CD4-positive, alpha-beta memory T cell (primary cell): ENCODE results near the gene ABCA10. TPM values are rescaled to one million over a fixed set of nuclear protein-coding genes. Genes with fewer than 3 reads are reported as not detected.

Experiments
- CTCF ChIA-PET: fragments of 350-600 bp; sonication (Branson Sonifier 250); formaldehyde crosslinking; loops from one replicate; lab custom pipeline; 2021; ENCODE audit warnings: inconsistent platforms; ENCODE audit not compliant: partially characterized antibody; lab: Charles Lee
- POLR2A ChIA-PET: fragments of 350-600 bp; sonication (Branson Sonifier 250); formaldehyde crosslinking; loops from one replicate; lab custom pipeline; 2021; ENCODE audit not compliant: partially characterized antibody; lab: Charles Lee
- DNase-seq, 5 donors: peaks; one replicate each; pipeline versions ENCODE4 v3.0.0 to v3.0.0-alpha.2; 2020 to 2022; ENCODE audit warnings: mixed read lengths in 1 of 5
- H3K27ac ChIP-seq: one replicate; pipeline ENCODE4 v1.7.0; 2013; ENCODE audit warnings: low read depth, low read length
- H3K27me3 ChIP-seq: 2 replicates; pipeline ENCODE4 v1.7.0; 2013; ENCODE audit warnings: mild to moderate bottlenecking, low read length, moderate library complexity; ENCODE audit not compliant: insufficient read depth
- H3K36me3 ChIP-seq: 2 replicates; pipeline ENCODE4 v1.7.0; 2013; ENCODE audit warnings: mild to moderate bottlenecking, low read length, moderate library complexity; ENCODE audit not compliant: insufficient read depth
- H3K4me1 ChIP-seq: 2 replicates; pipeline ENCODE4 v1.7.0; 2013; ENCODE audit warnings: mild to moderate bottlenecking, low read length, moderate library complexity; ENCODE audit not compliant: insufficient read depth
- H3K4me3 ChIP-seq, 2 donors: one replicate each; pipeline ENCODE4 v1.7.0; 2013; ENCODE audit warnings: low read length in 2 of 2, mild to moderate bottlenecking in 1 of 2
- H3K9me3 ChIP-seq, 2 donors: one replicate each; pipeline ENCODE4 v1.7.0; 2013; ENCODE audit warnings: low read length in 2 of 2, control low read depth in 1 of 2; ENCODE audit not compliant: control insufficient read depth in 1 of 2
- H3K27ac Mint-ChIP-seq, 7 donors: one replicate each; pipeline ENCODE4 v1.8.0; 2020 to 2021; ENCODE audit warnings: mixed read lengths in 7 of 7, mild to moderate bottlenecking in 6 of 7, inconsistent platforms in 3 of 7, moderate library complexity in 3 of 7
- H3K27me3 Mint-ChIP-seq, 2 donors: one replicate each; pipeline ENCODE4 v1.8.0; 2020 to 2021; ENCODE audit warnings: mixed read lengths in 2 of 2
- H3K36me3 Mint-ChIP-seq, 2 donors: one replicate each; pipeline ENCODE4 v1.8.0; 2020 to 2021; ENCODE audit warnings: mixed read lengths in 2 of 2, inconsistent platforms in 1 of 2, mild to moderate bottlenecking in 1 of 2
- H3K4me1 Mint-ChIP-seq, 4 donors: one replicate each; pipeline ENCODE4 v1.8.0; 2020 to 2021; ENCODE audit warnings: mixed read lengths in 4 of 4, mild to moderate bottlenecking in 1 of 4
- H3K4me3 Mint-ChIP-seq, 8 donors: one replicate each; pipeline ENCODE4 v1.8.0; 2020 to 2021; ENCODE audit warnings: mixed read lengths in 8 of 8, mild to moderate bottlenecking in 7 of 8, moderate library complexity in 6 of 8, inconsistent platforms in 3 of 8
- H3K9me3 Mint-ChIP-seq, 8 donors: one replicate each; pipeline ENCODE4 v1.8.0; 2020 to 2021; ENCODE audit warnings: mixed read lengths in 8 of 8, mild to moderate bottlenecking in 5 of 8, inconsistent platforms in 3 of 8, moderate library complexity in 1 of 8
- intact Hi-C: fragments of 100-400 bp; cut with micrococcal nuclease; formaldehyde crosslinking; loops from one replicate; pipeline ENCODE4 v1.15.1; 2023
- polyA plus RNA-seq, 2 donors: library from polyadenylated mRNA; unstranded; fragments of 300-500 nt; fragmentation: Illumina TruSeq; gene quantifications; one replicate each; pipeline ENCODE4 v1.2.3, GENCODE V29; 2021
- total RNA-seq, 2 experiments: library from RNA; stranded (reverse); gene quantifications; one replicate each; pipeline ENCODE4 v1.2.3, GENCODE V29; 2021

The ABCA10 gene
- total and polyA plus RNA-seq, 4 experiments from 2014 or later: 2.1 to 4.6 TPM; not detected in 2

GRCh38 chr17:69130627-69131296 lies 97.9 kb downstream of the ABCA10 start:
- CTCF ChIA-PET: no interaction called here
- intact Hi-C loops: no loop called here
- H3K4me3 ChIP-seq: no peak overlapping the region
- Mint-ChIP-seq H3K4me1 (no peaks in the 10 kb centered on the region), H3K36me3 (peaks cover 3 to 4% of the 10 kb centered on the region in 2 donors), H3K9me3 (peaks cover 0 to 3% (median 0%) of the 10 kb centered on the region in 8 donors), H3K27ac (no peak overlapping the region), H3K4me3 (no peak overlapping the region), H3K27me3 (peaks cover 0 to 3% of the 10 kb centered on the region in 2 donors)
- H3K27me3 ChIP-seq: no peaks in the 10 kb centered on the region
- POLR2A ChIA-PET: no interaction called here
- H3K4me1 ChIP-seq: no peaks in the 10 kb centered on the region
- H3K36me3 ChIP-seq: no peaks in the 10 kb centered on the region
- H3K27ac ChIP-seq: no peak overlapping the region
- no peak for DNase-seq
- H3K9me3 ChIP-seq: no peaks in the 10 kb centered on the region

GRCh38 chr17:69123626-69124025 lies 105.0 kb downstream of the ABCA10 start:
- DNase-seq: no peak
- Histone ChIP-seq H3K27ac (no peak overlapping the region), H3K36me3 (no peaks in the 10 kb centered on the region), H3K27me3 (no peaks in the 10 kb centered on the region), H3K4me1 (no peaks in the 10 kb centered on the region), H3K9me3 (no peaks in the 10 kb centered on the region), H3K4me3 (no peak overlapping the region)
- Mint-ChIP-seq H3K27ac (no peak overlapping the region), H3K36me3 (no peaks in the 10 kb centered on the region), H3K4me1 (no peaks in the 10 kb centered on the region), H3K9me3 (peaks cover 0 to 2% (median 0%) of the 10 kb centered on the region in 8 donors), H3K27me3 (no peaks in the 10 kb centered on the region), H3K4me3 (no peak overlapping the region)
- ChIA-PET CTCF (no interaction called here), POLR2A (no interaction called here)
- intact Hi-C loops: no loop called here

GRCh38 chr17:69122065-69122464 lies 106.6 kb downstream of the ABCA10 start:
- Mint-ChIP-seq H3K27ac (no peak overlapping the region), H3K4me3 (no peak overlapping the region), H3K4me1 (no peaks in the 10 kb centered on the region), H3K36me3 (no peaks in the 10 kb centered on the region), H3K9me3 (peaks cover 0 to 2% (median 0%) of the 10 kb centered on the region in 8 donors), H3K27me3 (no peaks in the 10 kb centered on the region)
- DNase-seq: no peak
- H3K4me1 ChIP-seq: no peaks in the 10 kb centered on the region
- H3K9me3 ChIP-seq: no peaks in the 10 kb centered on the region
- intact Hi-C loops: no loop called here
- POLR2A ChIA-PET: no interaction called here
- H3K27ac ChIP-seq: no peak overlapping the region
- no peaks in the 10 kb centered on the region for H3K36me3 ChIP-seq
- H3K4me3 ChIP-seq: no peak overlapping the region
- CTCF ChIA-PET: no interaction called here
- no peaks in the 10 kb centered on the region for H3K27me3 ChIP-seq

- ChIA-PET POLR2A (no interaction called here), CTCF (no interaction called here)
- no peak for DNase-seq
- no peak overlapping the region for H3K4me3 Mint-ChIP-seq
- no peak overlapping the region for H3K27ac Mint-ChIP-seq
- intact Hi-C loops: no loop called here
- H3K36me3 ChIP-seq: no peaks in the 10 kb centered on the region
- H3K4me1 ChIP-seq: no peaks in the 10 kb centered on the region
- H3K9me3 Mint-ChIP-seq: peaks cover 0 to 2% (median 0%) of the 10 kb centered on the region in 8 donors
- H3K27me3 Mint-ChIP-seq: no peaks in the 10 kb centered on the region
- H3K9me3 ChIP-seq: no peaks in the 10 kb centered on the region
- H3K36me3 Mint-ChIP-seq: no peaks in the 10 kb centered on the region
- H3K4me3 ChIP-seq: no peak overlapping the region
- no peaks in the 10 kb centered on the region for H3K4me1 Mint-ChIP-seq
- H3K27ac ChIP-seq: no peak overlapping the region
- no peaks in the 10 kb centered on the region for H3K27me3 ChIP-seq
Observed at GRCh38 chr17:69117855-69118784, 110.5 kb downstream of the ABCA10 start.

DNA sequence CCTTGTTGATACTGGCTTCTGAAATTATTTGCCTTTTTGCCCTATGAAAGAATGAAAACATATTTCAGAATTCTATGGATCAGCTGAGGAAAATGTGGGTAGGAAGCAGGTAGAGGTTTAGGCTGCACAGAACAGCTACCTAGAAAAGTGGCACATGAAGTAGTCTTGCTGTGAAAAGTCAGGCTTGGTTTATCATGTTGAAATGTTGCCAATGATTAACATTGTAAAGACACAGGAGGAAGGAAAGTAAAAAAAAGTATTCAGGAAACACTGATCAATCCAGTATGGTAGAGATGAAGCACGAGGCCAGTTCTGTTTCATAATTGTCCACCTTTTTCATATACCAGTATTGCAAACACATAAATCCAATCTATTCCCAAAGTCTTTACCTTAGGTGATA lies 116.8 kb downstream of the ABCA10 start:
- Mint-ChIP-seq H3K27ac (no peak overlapping the region), H3K4me1 (peaks cover 0 to 2% (median under 1%) of the 10 kb centered on the region in 4 donors), H3K9me3 (no peaks in the 10 kb centered on the region), H3K27me3 (no peaks in the 10 kb centered on the region), H3K4me3 (no peak overlapping the region), H3K36me3 (no peaks in the 10 kb centered on the region)
- H3K27ac ChIP-seq: no peak overlapping the region
- ChIA-PET CTCF (no interaction called here), POLR2A (no interaction called here)
- no peak for DNase-seq
- no peaks in the 10 kb centered on the region for H3K36me3 ChIP-seq
- intact Hi-C loops: no loop called here
- H3K27me3 ChIP-seq: no peaks in the 10 kb centered on the region
- H3K9me3 ChIP-seq: no peaks in the 10 kb centered on the region
- H3K4me3 ChIP-seq: no peak overlapping the region
- no peaks in the 10 kb centered on the region for H3K4me1 ChIP-seq

DNA sequence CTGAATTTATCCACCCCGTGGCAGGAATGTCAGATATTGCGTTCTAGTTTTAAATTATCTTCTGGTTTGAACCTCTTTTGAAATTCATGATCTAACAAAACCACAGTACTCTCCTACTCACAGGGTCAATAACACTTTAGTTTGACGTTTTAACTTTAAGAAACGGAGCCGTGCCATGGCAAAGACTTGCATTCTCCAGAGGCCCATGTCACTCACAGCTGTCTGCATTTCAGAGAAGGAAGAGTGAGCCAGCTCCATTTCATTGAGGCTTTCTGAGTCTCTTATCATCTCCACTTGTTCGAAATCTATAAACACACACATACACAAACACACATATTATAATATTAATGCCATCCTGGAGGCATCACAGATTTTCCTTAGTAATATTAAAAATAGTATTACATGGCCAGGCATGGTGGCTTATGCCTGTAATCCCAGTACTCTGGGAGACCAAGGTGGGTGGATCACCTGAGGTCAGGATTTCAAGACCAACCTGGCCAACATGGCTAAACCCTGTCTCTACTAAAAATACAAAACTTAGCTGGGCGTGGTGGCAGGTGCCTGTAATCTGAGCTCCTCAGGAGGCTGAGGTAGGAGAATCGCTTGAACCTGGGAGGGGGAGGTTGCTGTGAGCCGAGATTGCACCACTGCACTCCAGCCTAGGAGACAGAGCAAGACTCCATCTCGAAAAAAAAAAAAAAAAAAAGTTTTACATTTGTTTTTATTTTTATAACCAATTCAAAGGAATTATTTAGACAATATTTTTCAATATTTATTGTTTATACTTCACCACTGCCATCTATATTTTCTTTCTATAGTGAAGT lies 122.5 kb downstream of the ABCA10 start:
- no peaks in the 10 kb centered on the region for H3K36me3 ChIP-seq
- CTCF ChIA-PET: no interaction called here
- intact Hi-C loops: no loop called here

More for the DNA sequence above, 122.5 kb downstream of the ABCA10 start:
- no peak overlapping the region for H3K27ac Mint-ChIP-seq
- POLR2A ChIA-PET: no interaction called here
- H3K4me1 ChIP-seq: no peaks in the 10 kb centered on the region
- no peaks in the 10 kb centered on the region for H3K9me3 ChIP-seq
- H3K36me3 Mint-ChIP-seq: no peaks in the 10 kb centered on the region
- H3K4me3 Mint-ChIP-seq: no peak overlapping the region
- no peak for DNase-seq
- no peaks in the 10 kb centered on the region for H3K4me1 Mint-ChIP-seq
- no peak overlapping the region for H3K27ac ChIP-seq
- H3K27me3 Mint-ChIP-seq: no peaks in the 10 kb centered on the region
- no peak overlapping the region for H3K4me3 ChIP-seq
- no peaks in the 10 kb centered on the region for H3K27me3 ChIP-seq
- H3K9me3 Mint-ChIP-seq: no peaks in the 10 kb centered on the region
